Measurements from ENCODE around the gene MAGOHB. TPM values are rescaled to one million over a fixed set of nuclear protein-coding genes. Genes with fewer than 3 reads are reported as not detected.

Gene MAGOHB
- total RNA-seq, 1 donor from 2014 or later: 28.8 TPM

- ChIA-PET POLR2A (no interaction called here), CTCF (interaction anchor here (1.1 to 3.5 kb wide), 2 partner anchors 228 to 323 kb away, joined by 5 to 18 read pairs; no protein-coding TSS in a partner anchor)
- no peak overlapping the region for H3K4me3 Mint-ChIP-seq
- H3K36me3 Mint-ChIP-seq (ENCODE audit: low read depth): no peaks in the 10 kb centered on the region
- TF ChIP-seq, protein P1, sequence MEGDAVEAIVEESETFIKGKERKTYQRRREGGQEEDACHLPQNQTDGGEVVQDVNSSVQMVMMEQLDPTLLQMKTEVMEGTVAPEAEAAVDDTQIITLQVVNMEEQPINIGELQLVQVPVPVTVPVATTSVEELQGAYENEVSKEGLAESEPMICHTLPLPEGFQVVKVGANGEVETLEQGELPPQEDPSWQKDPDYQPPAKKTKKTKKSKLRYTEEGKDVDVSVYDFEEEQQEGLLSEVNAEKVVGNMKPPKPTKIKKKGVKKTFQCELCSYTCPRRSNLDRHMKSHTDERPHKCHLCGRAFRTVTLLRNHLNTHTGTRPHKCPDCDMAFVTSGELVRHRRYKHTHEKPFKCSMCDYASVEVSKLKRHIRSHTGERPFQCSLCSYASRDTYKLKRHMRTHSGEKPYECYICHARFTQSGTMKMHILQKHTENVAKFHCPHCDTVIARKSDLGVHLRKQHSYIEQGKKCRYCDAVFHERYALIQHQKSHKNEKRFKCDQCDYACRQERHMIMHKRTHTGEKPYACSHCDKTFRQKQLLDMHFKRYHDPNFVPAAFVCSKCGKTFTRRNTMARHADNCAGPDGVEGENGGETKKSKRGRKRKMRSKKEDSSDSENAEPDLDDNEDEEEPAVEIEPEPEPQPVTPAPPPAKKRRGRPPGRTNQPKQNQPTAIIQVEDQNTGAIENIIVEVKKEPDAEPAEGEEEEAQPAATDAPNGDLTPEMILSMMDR (IDR thresholded peaks at IDR 0.05): no peak
- no peaks in the 10 kb centered on the region for H3K9me3 Mint-ChIP-seq
- no peak for DNase-seq
- intact Hi-C loops (cut with micrococcal nuclease): no loop called here
- no peak for ATAC-seq (ENCODE audit: low read depth)
- no peaks in the 10 kb centered on the region for H3K4me1 Mint-ChIP-seq
- H3K27me3 Mint-ChIP-seq: peaks cover 17% of the 10 kb centered on the region
- H3K27ac Mint-ChIP-seq: no peak overlapping the region
These were observed 54.2 kb downstream of the MAGOHB start for GRCh38 chr12:10559244-10559643.

DNA sequence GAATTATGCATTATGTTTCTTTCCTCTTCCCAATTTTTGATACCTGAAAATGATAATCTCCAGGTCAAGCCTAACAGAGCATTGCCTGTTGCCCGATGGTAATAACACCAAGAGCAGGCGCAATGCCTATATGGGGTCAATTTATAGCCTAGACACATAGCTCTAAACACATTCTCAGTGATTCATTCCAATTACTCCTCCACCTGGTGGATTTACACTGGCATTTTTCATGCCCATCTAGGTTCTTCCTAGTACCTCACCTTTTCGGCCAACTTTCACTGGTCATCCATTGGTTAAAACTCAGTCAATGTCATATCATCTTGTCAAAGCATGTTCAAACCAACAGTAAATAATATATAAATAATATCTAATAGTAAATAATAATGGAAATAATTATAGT, 54.6 kb downstream of the MAGOHB start:
- Mint-ChIP-seq H3K4me3 (no peak overlapping the region), H3K36me3 (ENCODE audit: low read depth) (no peaks in the 10 kb centered on the region), H3K9me3 (no peaks in the 10 kb centered on the region), H3K27me3 (peaks cover 17% of the 10 kb centered on the region), H3K4me1 (no peaks in the 10 kb centered on the region), H3K27ac (no peak overlapping the region)
- intact Hi-C loops (cut with micrococcal nuclease): no loop called here
- ChIA-PET CTCF (interaction anchor here (1.1 to 3.5 kb wide), 2 partner anchors 228 to 322 kb away, joined by 5 to 18 read pairs; no protein-coding TSS in a partner anchor), POLR2A (no interaction called here)
- TF ChIP-seq, protein P1 (IDR thresholded peaks at IDR 0.05): no peak
- no peak for DNase-seq
- ATAC-seq (ENCODE audit: low read depth): no peak

GRCh38 chr12:10558301-10558700, 55.1 kb downstream of the MAGOHB start:
- H3K27ac Mint-ChIP-seq: no peak overlapping the region
- peaks cover 17% of the 10 kb centered on the region for H3K27me3 Mint-ChIP-seq
- no peak overlapping the region for H3K4me3 Mint-ChIP-seq
- CTCF ChIA-PET: interaction anchor here (3.5 kb wide), 1 partner anchor 322 kb away, joined by 18 read pairs; no protein-coding TSS in a partner anchor
- no peak for DNase-seq
- no peaks in the 10 kb centered on the region for H3K36me3 Mint-ChIP-seq (ENCODE audit: low read depth)
- intact Hi-C loops (cut with micrococcal nuclease): no loop called here
- POLR2A ChIA-PET: no interaction called here
- no peaks in the 10 kb centered on the region for H3K9me3 Mint-ChIP-seq
- ATAC-seq (ENCODE audit: low read depth): no peak
- TF ChIP-seq, protein P1 (IDR thresholded peaks at IDR 0.05): no peak
- no peaks in the 10 kb centered on the region for H3K4me1 Mint-ChIP-seq

- Mint-ChIP-seq H3K4me1 (no peaks in the 10 kb centered on the region), H3K27me3 (peaks cover 17% of the 10 kb centered on the region), H3K9me3 (no peaks in the 10 kb centered on the region), H3K27ac (no peak overlapping the region), H3K36me3 (ENCODE audit: low read depth) (no peaks in the 10 kb centered on the region), H3K4me3 (no peak overlapping the region)
- TF ChIP-seq, protein P1 (IDR thresholded peaks at IDR 0.05): no peak
- ChIA-PET POLR2A (no interaction called here), CTCF (interaction anchor here (3.5 kb wide), 1 partner anchor 321 kb away, joined by 18 read pairs; no protein-coding TSS in a partner anchor)
- intact Hi-C loops (cut with micrococcal nuclease): no loop called here
- no peak for DNase-seq
- no peak for ATAC-seq (ENCODE audit: low read depth)
These were observed 55.6 kb downstream of the MAGOHB start for GRCh38 chr12:10557766-10558165.

DNA sequence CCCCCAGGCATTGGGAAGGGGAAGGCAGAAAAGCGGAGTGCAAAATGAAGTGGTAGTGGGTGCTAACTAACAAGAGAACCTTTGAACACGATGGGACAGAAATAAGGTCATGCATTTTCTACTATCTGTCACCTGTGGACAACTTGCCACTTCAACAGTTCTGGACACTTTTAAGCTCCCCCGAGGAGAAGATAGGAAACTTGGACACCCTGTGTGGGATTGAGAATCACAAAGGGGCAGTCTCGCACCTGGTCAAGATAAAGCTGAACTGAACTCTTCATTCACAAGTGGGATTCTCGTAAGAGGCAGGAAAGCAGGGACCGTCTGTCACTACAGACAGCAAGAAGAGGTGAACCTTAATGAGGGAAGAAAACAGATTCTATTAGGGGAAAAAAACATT, 56.1 kb downstream of the MAGOHB start:
- Mint-ChIP-seq H3K4me1 (no peaks in the 10 kb centered on the region), H3K36me3 (ENCODE audit: low read depth) (no peaks in the 10 kb centered on the region)

More for the DNA sequence above, 56.1 kb downstream of the MAGOHB start:
- peaks cover 16% of the 10 kb centered on the region for H3K27me3 Mint-ChIP-seq
- CTCF ChIA-PET: interaction anchor here (3.5 kb wide), 1 partner anchor 321 kb away, joined by 18 read pairs; no protein-coding TSS in a partner anchor
- no peak overlapping the region for H3K4me3 Mint-ChIP-seq
- TF ChIP-seq, protein P1 (IDR thresholded peaks at IDR 0.05): no peak
- intact Hi-C loops (cut with micrococcal nuclease): no loop called here
- no peak for DNase-seq
- no peaks in the 10 kb centered on the region for H3K9me3 Mint-ChIP-seq
- POLR2A ChIA-PET: no interaction called here
- H3K27ac Mint-ChIP-seq: no peak overlapping the region
- no peak for ATAC-seq (ENCODE audit: low read depth)
